ENCODE results near the gene TSHZ1.

GRCh38 chr18:75226286-75226955, 15.8 kb downstream of the TSHZ1 start:
- no peak for TF ChIP-seq SUZ12 (IDR thresholded peaks at IDR 0.05; ENCODE audit: low read length)
- TF ChIP-seq CTCF (IDR thresholded peaks at IDR 0.05; ENCODE audit: control extremely low read depth in 1 of 3, insufficient read depth in 1 of 3, low read depth in 1 of 3, low read length in 3 of 3) = no peak
- TF ChIP-seq ATF2 (IDR thresholded peaks at IDR 0.05; ENCODE audit: low read length) = no peak
- no peak for TF ChIP-seq RFX5 (IDR thresholded peaks at IDR 0.05; ENCODE audit: borderline replicate concordance, low read depth, low read length)
- no peak for TF ChIP-seq JUN (IDR thresholded peaks at IDR 0.05; ENCODE audit: low read depth, low read length)
- TF ChIP-seq EZH2 (IDR thresholded peaks at IDR 0.05; ENCODE audit: low read depth, low read length, severe bottlenecking) = no peak
- no peak for TF ChIP-seq SP1 (IDR thresholded peaks at IDR 0.05; ENCODE audit: low read depth, low read length)
- TF ChIP-seq CBX8 (IDR thresholded peaks at IDR 0.05; ENCODE audit: borderline replicate concordance, low read depth, low read length) = no peak
- no peak for TF ChIP-seq NRF1 (IDR thresholded peaks at IDR 0.05; ENCODE audit: low read depth, low read length)
- TF ChIP-seq USF2 (IDR thresholded peaks at IDR 0.05; ENCODE audit: low read length) = no peak
- TF ChIP-seq POLR2A (IDR thresholded peaks at IDR 0.05; ENCODE audit: control extremely low read depth in 1 of 2, low read depth in 2 of 2, low read length in 2 of 2) = no peak
- TF ChIP-seq KDM1A (IDR thresholded peaks at IDR 0.05; ENCODE audit: borderline replicate concordance, low read length) = no peak
- no peak for TF ChIP-seq EGR1 (IDR thresholded peaks at IDR 0.05; ENCODE audit: borderline replicate concordance, low read depth, low read length)
- TF ChIP-seq POU5F1 (IDR thresholded peaks at IDR 0.05; ENCODE audit: low read depth, low read length) = no peak
